SHP77 (cell line): ENCODE measurements around the gene MTX2.

Source experiments
- DNase-seq, 2 experiments: peaks; one replicate each; lab custom pipeline; 2025; lab: John Stamatoyannopoulos, UW

MTX2 gene

DNA sequence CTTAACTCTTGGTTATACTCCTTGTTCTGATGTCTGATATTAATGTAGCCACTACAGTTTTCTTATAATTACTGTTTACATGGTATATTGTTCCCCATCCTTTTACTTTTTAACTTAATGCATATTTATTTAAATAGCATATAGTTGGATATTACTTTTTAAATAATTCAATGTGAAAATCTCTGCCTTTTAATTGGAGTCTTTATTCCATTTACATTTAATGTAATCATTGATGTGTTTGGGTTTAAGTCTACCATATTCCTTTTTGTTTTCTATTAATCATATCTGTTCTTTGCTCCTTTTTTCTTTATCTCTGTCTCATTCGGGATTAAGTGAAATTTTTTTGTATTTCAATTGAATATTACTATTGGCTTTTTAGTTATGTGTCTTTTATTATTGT, 109.1 kb downstream of the MTX2 start:
- DNase-seq: no peak

GRCh38 chr2:176380341-176380740, 111.1 kb downstream of the MTX2 start:
- DNase-seq: no peak

- DNase-seq: no peak
These were observed 113.9 kb downstream of the MTX2 start for GRCh38 chr2:176383100-176383499.

DNA sequence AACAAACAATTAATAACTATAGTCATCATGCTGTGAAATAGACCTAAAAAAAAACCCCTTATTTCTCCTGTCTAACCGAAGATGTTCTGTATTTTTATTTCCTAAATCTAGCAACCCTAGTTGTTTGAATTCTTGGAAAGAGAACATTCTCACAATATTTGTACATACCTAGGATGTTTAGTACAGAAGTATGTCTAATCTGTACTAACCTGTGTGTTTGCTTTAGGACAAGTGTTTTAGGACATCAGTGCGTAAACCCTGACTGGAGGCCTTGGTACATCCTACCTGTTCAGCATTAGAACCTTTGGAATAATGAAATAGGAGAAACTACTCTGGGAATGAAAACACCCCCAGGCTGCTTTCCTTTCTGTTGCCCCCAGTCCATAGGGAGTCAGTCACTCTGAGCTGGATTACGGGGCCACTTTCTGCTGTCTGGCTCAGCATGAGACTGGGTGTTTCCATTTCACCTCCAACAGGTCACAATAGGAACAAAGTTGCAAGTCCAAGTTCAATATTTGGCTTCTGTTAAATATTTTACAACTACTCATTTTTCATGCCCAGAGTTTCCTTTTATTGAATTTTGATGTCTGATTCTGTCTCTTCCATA, 114.7 kb downstream of the MTX2 start:
- DNase-seq: no peak

DNA sequence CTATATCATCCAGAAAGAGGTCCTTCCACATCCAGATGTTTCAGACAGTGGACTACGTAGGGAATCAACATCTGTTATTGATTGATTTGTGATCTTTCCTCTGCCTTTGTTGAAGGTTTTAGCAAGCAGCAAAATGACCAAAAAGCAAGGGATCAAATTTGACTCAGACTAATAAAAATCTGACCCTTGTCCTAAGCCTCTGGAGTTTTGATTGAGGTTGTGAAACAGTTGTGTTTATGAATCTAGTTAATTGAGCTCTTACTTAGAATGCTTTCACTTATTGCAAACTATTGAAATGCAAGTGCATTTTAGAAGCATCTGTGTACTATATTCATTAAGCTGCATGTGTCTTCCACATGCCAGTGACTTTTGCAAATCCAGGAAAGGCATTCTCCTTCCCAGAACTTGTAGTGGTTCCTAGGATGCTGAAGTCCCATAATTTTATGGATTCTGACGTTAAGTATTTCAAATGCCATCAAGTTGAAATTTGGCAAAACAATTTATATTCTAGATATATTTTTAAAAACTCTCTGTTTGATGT, 116.0 kb downstream of the MTX2 start:
- no peak for DNase-seq

DNA sequence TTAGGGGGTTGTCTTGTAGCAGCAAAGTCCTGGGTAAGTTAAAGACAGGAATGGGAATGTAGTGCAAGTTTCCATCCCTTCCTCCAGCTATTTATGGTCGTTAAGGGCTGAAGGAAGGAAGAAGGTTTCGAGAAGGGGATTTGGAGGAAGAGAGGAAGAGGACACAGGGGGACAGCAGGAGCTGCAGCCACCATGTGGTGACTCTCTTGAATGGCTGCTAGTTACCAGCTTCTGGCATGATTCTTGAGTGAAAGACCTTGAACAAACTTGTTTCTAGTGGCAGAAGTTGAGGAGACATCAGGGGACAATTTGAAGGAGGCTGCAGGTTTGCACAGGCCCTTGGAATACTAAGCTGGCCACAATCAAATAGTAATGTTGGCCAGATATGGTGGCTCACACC, 116.6 kb downstream of the MTX2 start:
- no peak for DNase-seq
